ENCODE results near the gene AMOT.
"Not testable (repeated sequence)": the region's sequence is repeated elsewhere in the genome, so short reads cannot be mapped to it uniquely, and the experiment has no call there.

AMOT gene

GRCh38 chrX:112840382-112841113, at the start of gene AMOT:
Gene AMOT, minus strand, starts transcription at chrX:112840831. Its CDS starts 17,705 bp downstream, at chrX:112823126.
- DNase-seq, result peak; percentile 88

- DNase-seq, result no peak
Observed at GRCh38 chrX:112889400-112889799, 48.8 kb upstream of the AMOT start.

GRCh38 chrX:112888916-112889315, 48.3 kb upstream of the AMOT start:
- no peak for DNase-seq

GRCh38 chrX:112877771-112878173, 37.1 kb upstream of the AMOT start:
- DNase-seq, result no peak

- no peak for DNase-seq
Observed at GRCh38 chrX:112874614-112875013, 34.0 kb upstream of the AMOT start.

GRCh38 chrX:112874175-112874574, 33.5 kb upstream of the AMOT start:
- no peak for DNase-seq

GRCh38 chrX:112868586-112868985, 28.0 kb upstream of the AMOT start:
- DNase-seq, result no peak

GRCh38 chrX:112867570-112867969, 26.9 kb upstream of the AMOT start:
- DNase-seq, result no peak

- DNase-seq, result no peak
Observed at GRCh38 chrX:112866175-112866574, 25.5 kb upstream of the AMOT start.

- DNase-seq, result no peak
Observed at GRCh38 chrX:112865464-112866025, 24.9 kb upstream of the AMOT start.

- no peak for DNase-seq
Observed at GRCh38 chrX:112863850-112864249, 23.2 kb upstream of the AMOT start.

- DNase-seq, result no peak
Observed at GRCh38 chrX:112857478-112857878, 16.8 kb upstream of the AMOT start.

- not testable (repeated sequence) for DNase-seq
Observed at GRCh38 chrX:112854901-112855300, 14.3 kb upstream of the AMOT start.

GRCh38 chrX:112852851-112853250, 12.2 kb upstream of the AMOT start:
- DNase-seq, result no peak

- no peak for DNase-seq
Observed at GRCh38 chrX:112851806-112852205, 11.2 kb upstream of the AMOT start.

- DNase-seq, result no peak
Observed at GRCh38 chrX:112851161-112851779, 10.6 kb upstream of the AMOT start.

GRCh38 chrX:112849016-112849415, 8.4 kb upstream of the AMOT start:
- DNase-seq, result no peak

- no peak for DNase-seq
Observed at GRCh38 chrX:112846782-112847181, 6.2 kb upstream of the AMOT start.

- peak; percentile 50 for DNase-seq
Observed at GRCh38 chrX:112846187-112846586, 5.6 kb upstream of the AMOT start.

- no peak for DNase-seq
Observed at GRCh38 chrX:112844250-112844649, 3.6 kb upstream of the AMOT start.

GRCh38 chrX:112841820-112842157, 1.2 kb upstream of the AMOT start:
- no peak for DNase-seq

- peak; percentile 86 for DNase-seq
Observed at GRCh38 chrX:112841114-112841819, 636 bp upstream of the AMOT start.

GRCh38 chrX:112839856-112840255, 775 bp downstream of the AMOT start:
- DNase-seq, result no peak

GRCh38 chrX:112837531-112837930, 3.1 kb downstream of the AMOT start:
- no peak for DNase-seq
